AG09309 (cell line): ENCODE results near the gene NR5A1.
A peak's percentile ranks its signal among the peaks of the same experiment; 100 is the strongest.

Source experiments
- DNase-seq: peaks from one replicate; pipeline ENCODE4 v3.0.0-alpha.2; 2010; ENCODE audit warnings: low read depth
- H3K4me3 ChIP-seq: 2 replicates; pipeline ENCODE4 v1.5.1; 2011; ENCODE audit warnings: mild to moderate bottlenecking, low read depth, low read length, moderate library complexity; ENCODE audit not compliant: control insufficient read depth
- CTCF ChIP-seq: IDR thresholded peaks from 2 replicates; pipeline ENCODE4 v1.5.1; 2011; ENCODE audit warnings: mild to moderate bottlenecking, low read depth, low read length, inconsistent platforms; ENCODE audit not compliant: insufficient read depth, control insufficient read depth; ENCODE audit errors: missing control alignments

The NR5A1 gene

GRCh38 chr9:124506931-124507879 lies at the start of gene NR5A1:
Gene NR5A1, minus strand, starts transcription at chr9:124507399. Its CDS starts 4,004 bp downstream, at chr9:124503395.
- DNase-seq = no peak
- TF ChIP-seq CTCF = no peak
- no peak within 1 kb of the TSS for H3K4me3 ChIP-seq

- no peak for TF ChIP-seq CTCF
- no peak overlapping the region for H3K4me3 ChIP-seq
- no peak for DNase-seq
Observed at GRCh38 chr9:124555043-124555442, 47.8 kb upstream of the NR5A1 start.

- TF ChIP-seq CTCF = no peak
- peak; percentile 52 for DNase-seq
- no peak overlapping the region for H3K4me3 ChIP-seq
Observed at GRCh38 chr9:124553738-124554137, 46.5 kb upstream of the NR5A1 start.

GRCh38 chr9:124552273-124552605 lies 45.0 kb upstream of the NR5A1 start:
- no peak for TF ChIP-seq CTCF
- no peak for DNase-seq
- no peak overlapping the region for H3K4me3 ChIP-seq

- no peak overlapping the region for H3K4me3 ChIP-seq
- TF ChIP-seq CTCF = peak; percentile 88
- DNase-seq = no peak
Observed at GRCh38 chr9:124551472-124552272, 44.5 kb upstream of the NR5A1 start.

GRCh38 chr9:124550072-124550471 lies 42.9 kb upstream of the NR5A1 start:
- DNase-seq = no peak
- TF ChIP-seq CTCF = no peak
- no peak overlapping the region for H3K4me3 ChIP-seq
